ENCODE data around the gene CYP2E1.
"Not testable (repeated sequence)": the region's sequence is repeated elsewhere in the genome, so short reads cannot be mapped to it uniquely, and the experiment has no call there.

CYP2E1 gene

GRCh38 chr10:133528296-133528844 lies 1.2 kb downstream of the CYP2E1 start:
- no peak for DNase-seq (ENCODE audit: low read depth in 2 of 2, low spot score in 1 of 2)

GRCh38 chr10:133528845-133529575 lies 1.8 kb downstream of the CYP2E1 start:
- DNase-seq (ENCODE audit: low read depth in 2 of 2, low spot score in 1 of 2): no peak

GRCh38 chr10:133529576-133529946 lies 2.4 kb downstream of the CYP2E1 start:
- no peak for DNase-seq (ENCODE audit: low read depth in 2 of 2, low spot score in 1 of 2)

GRCh38 chr10:133530506-133530905 lies 3.3 kb downstream of the CYP2E1 start:
- no peak for DNase-seq (ENCODE audit: low read depth in 2 of 2, low spot score in 1 of 2)

- DNase-seq (ENCODE audit: low read depth in 2 of 2, low spot score in 1 of 2): no peak
These were observed 5.7 kb downstream of the CYP2E1 start for GRCh38 chr10:133532871-133533270.

GRCh38 chr10:133534417-133534816 lies 7.3 kb downstream of the CYP2E1 start:
- no peak for DNase-seq (ENCODE audit: low read depth in 2 of 2, low spot score in 1 of 2)

- DNase-seq (ENCODE audit: low read depth in 2 of 2, low spot score in 1 of 2): no peak
These were observed 9.0 kb downstream of the CYP2E1 start for GRCh38 chr10:133536198-133536597.

GRCh38 chr10:133537546-133538545 lies 10.7 kb downstream of the CYP2E1 start:
- DNase-seq (ENCODE audit: low read depth in 2 of 2, low spot score in 1 of 2): no peak

GRCh38 chr10:133541441-133541975 lies 14.3 kb downstream of the CYP2E1 start:
- DNase-seq (ENCODE audit: low read depth in 2 of 2, low spot score in 1 of 2): not testable (repeated sequence)

GRCh38 chr10:133544506-133544905 lies 17.3 kb downstream of the CYP2E1 start:
- no peak for DNase-seq (ENCODE audit: low read depth in 2 of 2, low spot score in 1 of 2)

GRCh38 chr10:133554600-133554999 lies 27.4 kb downstream of the CYP2E1 start:
- no peak for DNase-seq (ENCODE audit: low read depth in 2 of 2, low spot score in 1 of 2)

GRCh38 chr10:133555521-133555920 lies 28.4 kb downstream of the CYP2E1 start:
- DNase-seq (ENCODE audit: low read depth in 2 of 2, low spot score in 1 of 2): no peak

GRCh38 chr10:133557381-133557780 lies 30.2 kb downstream of the CYP2E1 start:
- DNase-seq (ENCODE audit: low read depth in 2 of 2, low spot score in 1 of 2): no peak

- DNase-seq (ENCODE audit: low read depth in 2 of 2, low spot score in 1 of 2): no peak
These were observed 32.1 kb downstream of the CYP2E1 start for GRCh38 chr10:133559216-133559615.

GRCh38 chr10:133564816-133565215 lies 37.7 kb downstream of the CYP2E1 start:
- no peak for DNase-seq (ENCODE audit: low read depth in 2 of 2, low spot score in 1 of 2)

- DNase-seq (ENCODE audit: low read depth in 2 of 2, low spot score in 1 of 2): no peak
These were observed 38.5 kb downstream of the CYP2E1 start, which contains the start of gene SYCE1 for GRCh38 chr10:133565441-133566294. Gene SYCE1 (minus strand): TSS chr10:133565583. CDS start chr10:133565529, 54 bp downstream.

GRCh38 chr10:133567119-133567518 lies 40.0 kb downstream of the CYP2E1 start:
- DNase-seq (ENCODE audit: low read depth in 2 of 2, low spot score in 1 of 2): no peak

- no peak for DNase-seq (ENCODE audit: low read depth in 2 of 2, low spot score in 1 of 2)
These were observed 40.6 kb downstream of the CYP2E1 start for GRCh38 chr10:133567609-133568286.

- no peak for DNase-seq (ENCODE audit: low read depth in 2 of 2, low spot score in 1 of 2)
These were observed 41.1 kb downstream of the CYP2E1 start for GRCh38 chr10:133568287-133568614.

All from stimulated activated CD8-positive, alpha-beta memory T cell treated with anti-CD3 and anti-CD28 coated beads, Interleukin-4, amount 100 ng/mL, for 4 hours (primary cell).